ENCODE results near the gene GNB5. TPM values are rescaled to one million over a fixed set of nuclear protein-coding genes. Genes with fewer than 3 reads are reported as not detected.

GNB5 gene
- polyA plus RNA-seq, 4 donors = 14.7 to 19.4 (median 17.4) TPM

- no peak for DNase-seq (ENCODE audit: low read depth in 4 of 4, low spot score in 3 of 4)
Observed at GRCh38 chr15:52115598-52116427, 75.4 kb downstream of the GNB5 start.

GRCh38 chr15:52114261-52115055, 76.7 kb downstream of the GNB5 start:
- no peak for DNase-seq (ENCODE audit: low read depth in 4 of 4, low spot score in 3 of 4)

GRCh38 chr15:52113708-52114107, 77.5 kb downstream of the GNB5 start:
- no peak for DNase-seq (ENCODE audit: low read depth in 4 of 4, low spot score in 3 of 4)

- DNase-seq (ENCODE audit: low read depth in 4 of 4, low spot score in 3 of 4) = no peak
Observed at GRCh38 chr15:52113235-52113634, 78.0 kb downstream of the GNB5 start.

- no peak for DNase-seq (ENCODE audit: low read depth in 4 of 4, low spot score in 3 of 4)
Observed at GRCh38 chr15:52112203-52112750, 78.9 kb downstream of the GNB5 start.

GRCh38 chr15:52111517-52112202, 79.5 kb downstream of the GNB5 start:
- DNase-seq (ENCODE audit: low read depth in 4 of 4, low spot score in 3 of 4) = no peak

- DNase-seq (ENCODE audit: low read depth in 4 of 4, low spot score in 3 of 4) = no peak
Observed at GRCh38 chr15:52109559-52110451, 81.4 kb downstream of the GNB5 start.

- no peak for DNase-seq (ENCODE audit: low read depth in 4 of 4, low spot score in 3 of 4)
Observed at GRCh38 chr15:52107238-52107637, 84.0 kb downstream of the GNB5 start.

GRCh38 chr15:52106641-52107040, 84.6 kb downstream of the GNB5 start:
- DNase-seq (ENCODE audit: low read depth in 4 of 4, low spot score in 3 of 4) = no peak

- no peak for DNase-seq (ENCODE audit: low read depth in 4 of 4, low spot score in 3 of 4)
Observed at GRCh38 chr15:52105846-52106245, 85.3 kb downstream of the GNB5 start.

- no peak for DNase-seq (ENCODE audit: low read depth in 4 of 4, low spot score in 3 of 4)
Observed at GRCh38 chr15:52104532-52105004, 86.6 kb downstream of the GNB5 start.

- DNase-seq (ENCODE audit: low read depth in 4 of 4, low spot score in 3 of 4) = no peak
Observed at GRCh38 chr15:52103217-52104207, 87.7 kb downstream of the GNB5 start.

- no peak for DNase-seq (ENCODE audit: low read depth in 4 of 4, low spot score in 3 of 4)
Observed at GRCh38 chr15:52102463-52102862, 88.7 kb downstream of the GNB5 start.

- no peak for DNase-seq (ENCODE audit: low read depth in 4 of 4, low spot score in 3 of 4)
Observed at GRCh38 chr15:52101542-52102323, 89.5 kb downstream of the GNB5 start.

- no peak for DNase-seq (ENCODE audit: low read depth in 4 of 4, low spot score in 3 of 4)
Observed at GRCh38 chr15:52100807-52101442, 90.3 kb downstream of the GNB5 start.

GRCh38 chr15:52099651-52100272, 91.4 kb downstream of the GNB5 start:
- DNase-seq (ENCODE audit: low read depth in 4 of 4, low spot score in 3 of 4) = no peak

GRCh38 chr15:52098323-52098722, 92.9 kb downstream of the GNB5 start:
- DNase-seq (ENCODE audit: low read depth in 4 of 4, low spot score in 3 of 4) = no peak

Measured in left renal pelvis (tissue), 4 donors.